T-cell (primary cell): ENCODE measurements around the gene PTPN11. TPM values are rescaled to one million over a fixed set of nuclear protein-coding genes. Genes with fewer than 3 reads are reported as not detected.
"Not testable (repeated sequence)": the region's sequence is repeated elsewhere in the genome, so short reads cannot be mapped to it uniquely, and the experiment has no call there.

Experiments
- ATAC-seq, 4 experiments: fragments of 200-7000 bp in 3 of 4; fragments of 150-1000 bp in 1 of 4; cut with Tn5 transposase; replicated peaks in 1 of 4; 1 replicate in 3 of 4; 2 replicates in 1 of 4; pipeline ENCODE4 v1.10.0; 2021; ENCODE audit warnings: moderate library complexity in 3 of 4, mild to moderate bottlenecking in 2 of 4, moderate number of reproducible peaks in 1 of 4
- CTCF ChIA-PET, 2 donors: fragments of 300-600 bp; sonication (Branson Sonifier 250); formaldehyde crosslinking; loops; one replicate each; lab custom pipeline; 2022; ENCODE audit warnings: antibody characterized with exemption in 2 of 2; lab: Charles Lee
- POLR2A ChIA-PET, 2 donors: fragments of 300-600 bp; sonication (Branson Sonifier 250); formaldehyde crosslinking; loops; one replicate each; lab custom pipeline; 2022; ENCODE audit warnings: antibody characterized with exemption in 2 of 2; lab: Charles Lee
- DNase-seq, 35 experiments: peaks; one replicate each; pipeline versions ENCODE4 v3.0.0 to v3.0.0-alpha.2; 2013 to 2023
- H3K27ac ChIP-seq: one replicate; pipeline ENCODE4 v1.5.1; 2013; ENCODE audit warnings: low read length
- H3K27me3 ChIP-seq, 2 experiments: replicated peaks in 1 of 2; 1 replicate in 1 of 2; 2 replicates in 1 of 2; pipeline versions ENCODE4 v1.6.1 to v1.7.0; 2013; ENCODE audit warnings: low read length in 1 of 2, mixed read lengths in 1 of 2; ENCODE audit not compliant: control insufficient read depth in 2 of 2, insufficient read depth in 2 of 2; ENCODE audit errors: extremely low read depth in 1 of 2
- H3K36me3 ChIP-seq, 2 donors: 1 replicate in 1 of 2; 2 replicates in 1 of 2; pipeline versions ENCODE4 v1.6.1 to v1.7.0; 2013; ENCODE audit warnings: low read length in 1 of 2; ENCODE audit not compliant: control insufficient read depth in 2 of 2, insufficient read depth in 1 of 2; ENCODE audit errors: extremely low read depth in 1 of 2
- H3K4me1 ChIP-seq, 2 experiments: 1 replicate in 1 of 2; 2 replicates in 1 of 2; pipeline versions ENCODE4 v1.6.1 to v1.7.0; 2013; ENCODE audit warnings: low read length in 2 of 2, mixed read lengths in 1 of 2; ENCODE audit not compliant: insufficient read depth in 2 of 2, control insufficient read depth in 1 of 2; ENCODE audit errors: extremely low read depth in 1 of 2
- H3K4me3 ChIP-seq, 2 donors: 1 replicate in 1 of 2; 2 replicates in 1 of 2; pipeline versions ENCODE4 v1.5.1 to v1.7.0; 2013; ENCODE audit warnings: mild to moderate bottlenecking in 2 of 2, low read length in 1 of 2, moderate library complexity in 1 of 2; ENCODE audit not compliant: control insufficient read depth in 1 of 2; ENCODE audit errors: extremely low read depth in 1 of 2
- H3K9me3 ChIP-seq: 2 replicates; pipeline ENCODE4 v1.7.0; 2013
- H3K27ac Mint-ChIP-seq, 2 donors: one replicate each; pipeline ENCODE4 v1.8.0; 2020 to 2021; ENCODE audit warnings: mild to moderate bottlenecking in 2 of 2, mixed read lengths in 2 of 2
- H3K27me3 Mint-ChIP-seq, 2 donors: one replicate each; pipeline ENCODE4 v1.8.0; 2021 to 2022; ENCODE audit warnings: mixed read lengths in 2 of 2
- H3K36me3 Mint-ChIP-seq: one replicate; pipeline ENCODE4 v1.8.0; 2021; ENCODE audit warnings: mixed read lengths
- H3K4me1 Mint-ChIP-seq, 3 donors: one replicate each; pipeline ENCODE4 v1.8.0; 2020 to 2022; ENCODE audit warnings: mixed read lengths in 3 of 3, mild to moderate bottlenecking in 1 of 3
- H3K4me3 Mint-ChIP-seq, 3 donors: one replicate each; pipeline ENCODE4 v1.8.0; 2020 to 2022; ENCODE audit warnings: mild to moderate bottlenecking in 3 of 3, mixed read lengths in 3 of 3, moderate library complexity in 3 of 3
- H3K9me3 Mint-ChIP-seq, 3 donors: one replicate each; pipeline ENCODE4 v1.8.0; 2020 to 2022; ENCODE audit warnings: mixed read lengths in 3 of 3
- WGBS: methylation state at CpG from one replicate; pipeline ENCODE4 v1.1.5; 2013; ENCODE audit warnings: missing lambda C conversion rate; ENCODE audit not compliant: insufficient coverage; 5-methylcytosine and 5-hydroxymethylcytosine counted together
- total RNA-seq, 35 experiments: library from RNA in 6 of 35; stranded (reverse) in 6 of 35; fragments of 120-200 nt in 1 of 35; gene quantifications; one replicate each; pipeline versions ENCODE4 v1.2.1 to v1.2.4 and lab custom pipeline; 2013 to 2026

The PTPN11 gene
- total RNA-seq, 5 donors from 2014 or later (not counting 1 experiment from before 2014, with no cell fraction given): 48.7 to 55.5 (median 53.2) TPM

- ATAC-seq (no peak), DNase-seq (no peak)
- Histone ChIP-seq H3K4me3 (no peak overlapping the region), H3K4me1 (no peaks in the 10 kb centered on the region), H3K36me3 (no peaks in the 10 kb centered on the region), H3K27ac (no peak overlapping the region), H3K27me3 (no peaks in the 10 kb centered on the region), H3K9me3 (no peaks in the 10 kb centered on the region)
- Mint-ChIP-seq H3K4me1 (no peaks in the 10 kb centered on the region), H3K4me3 (no peak overlapping the region), H3K9me3 (no peaks in the 10 kb centered on the region), H3K36me3 (peaks cover 2% of the 10 kb centered on the region), H3K27me3 (peaks cover 0 to 3% of the 10 kb centered on the region in 2 donors), H3K27ac (no peak overlapping the region)
- 100% methylated on average over 2 of the region's 7 CpGs for WGBS
- ChIA-PET POLR2A (interaction anchor here in 1 of 2 donors (0.6 kb wide), 1 partner anchor 1377 kb away, joined by 3 read pairs; no protein-coding TSS in a partner anchor), CTCF (no interaction called here)
These were observed 99.1 kb downstream of the PTPN11 start for GRCh38 chr12:112517730-112518364.

- 95% methylated on average over 3 of the region's 7 CpGs for WGBS
- ChIA-PET CTCF (interaction anchor here in 1 of 2 donors (0.5 kb wide), 1 partner anchor 258 kb away, joined by 3 read pairs; no protein-coding TSS in a partner anchor), POLR2A (no interaction called here)
- Histone ChIP-seq H3K36me3 (no peaks in the 10 kb centered on the region), H3K4me3 (no peak overlapping the region), H3K9me3 (no peaks in the 10 kb centered on the region), H3K27ac (no peak overlapping the region), H3K27me3 (no peaks in the 10 kb centered on the region), H3K4me1 (no peaks in the 10 kb centered on the region)
- Mint-ChIP-seq H3K9me3 (no peaks in the 10 kb centered on the region), H3K27ac (no peak overlapping the region), H3K4me1 (no peaks in the 10 kb centered on the region), H3K27me3 (peaks cover 0 to 3% of the 10 kb centered on the region in 2 donors), H3K4me3 (no peak overlapping the region), H3K36me3 (peaks cover 2% of the 10 kb centered on the region)
- ATAC-seq (no peak), DNase-seq (no peak)
These were observed 99.6 kb downstream of the PTPN11 start for GRCh38 chr12:112518365-112518735.

GRCh38 chr12:112519841-112520340, 101.1 kb downstream of the PTPN11 start:
- H3K9me3 Mint-ChIP-seq, CTCF ChIA-PET: not testable (repeated sequence)

GRCh38 chr12:112523856-112524255, 105.1 kb downstream of the PTPN11 start:
- Histone ChIP-seq H3K27ac (no peak overlapping the region), H3K27me3 (no peaks in the 10 kb centered on the region), H3K36me3 (no peaks in the 10 kb centered on the region), H3K4me3 (no peak overlapping the region), H3K4me1 (no peaks in the 10 kb centered on the region), H3K9me3 (no peaks in the 10 kb centered on the region)
- no peaks in the 10 kb centered on the region for H3K27me3 Mint-ChIP-seq
- no peaks in the 10 kb centered on the region for H3K36me3 Mint-ChIP-seq
- no peaks in the 10 kb centered on the region for H3K4me1 Mint-ChIP-seq
- no peak overlapping the region for H3K4me3 Mint-ChIP-seq
- no peaks in the 10 kb centered on the region for H3K9me3 Mint-ChIP-seq
- POLR2A ChIA-PET: no interaction called here
- DNase-seq (no peak), ATAC-seq (no peak)
- 100% methylated on average over 2 of the region's 5 CpGs for WGBS
- CTCF ChIA-PET: no interaction called here
- H3K27ac Mint-ChIP-seq: no peak overlapping the region

More at GRCh38 chr12:112519841-112520340, 101.1 kb downstream of the PTPN11 start:
- H3K27me3 Mint-ChIP-seq, H3K4me1 Mint-ChIP-seq, H3K4me1 ChIP-seq, ATAC-seq, POLR2A ChIA-PET, H3K36me3 Mint-ChIP-seq, H3K36me3 ChIP-seq, H3K9me3 ChIP-seq, H3K4me3 ChIP-seq, H3K27ac ChIP-seq, H3K27me3 ChIP-seq, H3K4me3 Mint-ChIP-seq, H3K27ac Mint-ChIP-seq, DNase-seq: not testable (repeated sequence)
- WGBS: 85% methylated on average over 20 of the region's 26 CpGs

GRCh38 chr12:112524269-112524668, 105.5 kb downstream of the PTPN11 start:
- ATAC-seq (no peak), DNase-seq (no peak)
- no peak overlapping the region for H3K4me3 Mint-ChIP-seq
- no CpG with 5 or more reads among the region's 4 CpGs for WGBS
- H3K9me3 Mint-ChIP-seq: no peaks in the 10 kb centered on the region
- H3K27ac Mint-ChIP-seq: no peak overlapping the region
- ChIA-PET POLR2A (no interaction called here), CTCF (no interaction called here)
- no peaks in the 10 kb centered on the region for H3K4me1 Mint-ChIP-seq
- no peaks in the 10 kb centered on the region for H3K27me3 ChIP-seq
- no peak overlapping the region for H3K4me3 ChIP-seq
- H3K27me3 Mint-ChIP-seq: no peaks in the 10 kb centered on the region
- no peak overlapping the region for H3K27ac ChIP-seq
- no peaks in the 10 kb centered on the region for H3K9me3 ChIP-seq
- H3K36me3 ChIP-seq: no peaks in the 10 kb centered on the region
- no peaks in the 10 kb centered on the region for H3K4me1 ChIP-seq
- no peaks in the 10 kb centered on the region for H3K36me3 Mint-ChIP-seq

- Histone ChIP-seq H3K27ac (no peak overlapping the region), H3K27me3 (no peaks in the 10 kb centered on the region), H3K4me3 (no peak overlapping the region), H3K4me1 (no peaks in the 10 kb centered on the region), H3K36me3 (no peaks in the 10 kb centered on the region), H3K9me3 (no peaks in the 10 kb centered on the region)
- POLR2A ChIA-PET: no interaction called here
- H3K27ac Mint-ChIP-seq: no peak overlapping the region
- no peaks in the 10 kb centered on the region for H3K36me3 Mint-ChIP-seq
- CTCF ChIA-PET: no interaction called here
- 66% methylated on average over 3 of the region's 5 CpGs for WGBS
- H3K27me3 Mint-ChIP-seq: no peaks in the 10 kb centered on the region
- DNase-seq (no peak), ATAC-seq (no peak)
- H3K9me3 Mint-ChIP-seq: no peaks in the 10 kb centered on the region
- H3K4me3 Mint-ChIP-seq: no peak overlapping the region
- H3K4me1 Mint-ChIP-seq: no peaks in the 10 kb centered on the region
These were observed 106.1 kb downstream of the PTPN11 start for GRCh38 chr12:112524676-112525425.
